Fibroblast of lung (primary cell): ENCODE measurements around the gene ANKS1B. TPM values are rescaled to one million over a fixed set of nuclear protein-coding genes. Genes with fewer than 3 reads are reported as not detected.
A peak's percentile ranks its signal among the peaks of the same experiment; 100 is the strongest.

Source experiments
- DNase-seq, 2 donors: peaks; one replicate each; pipeline versions ENCODE4 v3.0.0 to v3.0.0-alpha.2; 2010; ENCODE audit warnings: low read depth in 2 of 2
- H2AFZ ChIP-seq: 2 replicates; pipeline ENCODE4 v1.5.1; 2012; ENCODE audit warnings: low read length, control low read depth, inconsistent platforms
- H3K27ac ChIP-seq: 2 replicates; pipeline ENCODE4 v1.5.1; 2011; ENCODE audit warnings: low read length, control low read depth; ENCODE audit not compliant: insufficient read depth
- H3K27me3 ChIP-seq: 2 replicates; pipeline ENCODE4 v1.5.1; 2011; ENCODE audit warnings: mild to moderate bottlenecking, low read length; ENCODE audit not compliant: control insufficient read depth, insufficient read depth
- H3K36me3 ChIP-seq: 2 replicates; pipeline ENCODE4 v1.5.1; 2011; ENCODE audit warnings: low read length; ENCODE audit not compliant: control insufficient read depth, insufficient read depth
- H3K4me1 ChIP-seq: 2 replicates; pipeline ENCODE4 v1.5.1; 2011; ENCODE audit warnings: low read length; ENCODE audit not compliant: control insufficient read depth, insufficient read depth; ENCODE audit errors: extremely low read depth
- H3K4me2 ChIP-seq: 2 replicates; pipeline ENCODE4 v1.5.1; 2011; ENCODE audit warnings: low read length, control low read depth; ENCODE audit not compliant: insufficient read depth; ENCODE audit errors: extremely low read depth
- H3K4me3 ChIP-seq, 4 experiments: fragments of 200-600 bp in 1 of 4; sonication (generic) in 1 of 4; replicated peaks in 1 of 4; 2 replicates each; pipeline ENCODE4 v1.5.1; 2011 to 2016; ENCODE audit warnings: low read length in 4 of 4, low read depth in 3 of 4, mild to moderate bottlenecking in 3 of 4, control low read depth in 2 of 4, inconsistent platforms in 1 of 4, mixed read lengths in 1 of 4; ENCODE audit not compliant: insufficient read depth in 1 of 4; ENCODE audit errors: control extremely low read depth in 1 of 4
- H3K79me2 ChIP-seq: 2 replicates; pipeline ENCODE4 v1.5.1; 2012; ENCODE audit warnings: mild to moderate bottlenecking, low read length, inconsistent platforms; ENCODE audit not compliant: control insufficient read depth, insufficient read depth
- H3K9ac ChIP-seq: 2 replicates; pipeline ENCODE4 v1.5.1; 2011; ENCODE audit warnings: mild to moderate bottlenecking, low read length, control low read depth; ENCODE audit not compliant: insufficient read depth
- H3K9me3 ChIP-seq: 2 replicates; pipeline ENCODE4 v1.5.1; 2012; ENCODE audit warnings: low read depth, low read length; ENCODE audit not compliant: control insufficient read depth, insufficient read depth
- H4K20me1 ChIP-seq: 2 replicates; pipeline ENCODE4 v1.5.1; 2011; ENCODE audit warnings: low read length; ENCODE audit not compliant: control insufficient read depth, insufficient read depth; ENCODE audit errors: extremely low read depth
- EZH2 ChIP-seq: IDR thresholded peaks from 2 replicates; pipeline ENCODE4 v1.5.1; 2012; ENCODE audit warnings: low read length, control low read depth, mild to moderate bottlenecking; ENCODE audit errors: missing control alignments
- polyA plus RNA-seq, 2 donors: library from polyadenylated mRNA; depleted of rRNA in 1 of 2; stranded (reverse) in 1 of 2; unstranded in 1 of 2; fragments of >200 nt; gene quantifications; 2 replicates each; pipeline ENCODE4 v1.2.1, GENCODE V29; 2011 to 2012; ENCODE audit warnings: missing spikeins in 1 of 2
- total RNA-seq: library from RNA; depleted of rRNA; stranded (reverse); fragments of >200 nt; gene quantifications from 2 replicates; pipeline ENCODE4 v1.2.1, GENCODE V29; 2014
- TF ChIP-seq, protein P1 (sequence below), 2 donors: IDR thresholded peaks in 1 of 2; conservative IDR thresholded peaks in 1 of 2; 1 replicate in 1 of 2; 2 replicates in 1 of 2; pipeline ENCODE4 v1.5.1; 2011 to 2012; ENCODE audit warnings: low read length in 2 of 2, control low read depth in 1 of 2, inconsistent platforms in 1 of 2, low read depth in 1 of 2, mild to moderate bottlenecking in 1 of 2

Gene ANKS1B
- total and polyA plus RNA-seq, 2 donors (not counting 1 experiment from before 2014, with no cell fraction given), result 0.11 to 0.83 TPM

DNA sequence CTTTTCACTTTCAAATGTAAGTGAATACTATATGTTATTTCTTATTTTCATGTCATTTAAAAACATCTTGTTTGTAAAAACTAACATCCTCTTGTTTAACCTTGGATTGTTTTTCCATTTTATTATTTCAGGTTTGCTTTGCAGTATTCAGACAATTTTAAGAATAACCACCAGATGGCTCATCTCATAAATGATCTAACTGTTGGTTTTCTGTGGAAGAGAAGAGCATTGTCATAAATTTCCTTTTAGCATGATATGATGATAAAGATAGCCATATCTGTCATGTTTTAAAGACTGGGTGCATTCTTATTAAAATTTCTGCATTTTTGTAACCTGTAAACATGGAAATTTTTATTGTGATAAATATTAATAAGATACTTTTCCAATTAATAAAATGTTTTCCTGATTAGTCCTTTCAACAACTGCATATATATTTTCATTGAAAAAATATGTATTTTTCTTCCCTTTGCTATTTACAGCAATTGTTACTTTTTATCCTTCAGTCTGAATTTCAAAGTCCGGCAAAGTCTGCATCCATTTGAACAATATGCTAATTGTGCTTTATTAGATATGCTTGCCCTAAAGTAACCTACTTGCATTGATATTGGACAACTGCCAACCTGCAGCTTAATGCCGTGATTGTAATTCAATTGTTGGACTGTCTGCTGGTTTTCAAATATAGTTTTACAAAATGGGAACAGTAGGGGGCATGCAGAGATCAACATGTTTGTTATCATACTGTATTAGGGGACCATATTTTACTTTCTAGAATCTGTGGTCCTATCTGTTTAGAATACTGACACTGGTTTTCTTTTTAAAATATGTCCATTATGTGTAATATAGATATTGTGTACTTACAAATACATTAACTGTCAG, 173.8 kb downstream of the ANKS1B start:
- Histone ChIP-seq H3K79me2 (no peaks in the 10 kb centered on the region), H3K4me1 (no peaks in the 10 kb centered on the region), H3K9me3 (no peaks in the 10 kb centered on the region), H3K27ac (no peak overlapping the region), H3K36me3 (no peaks in the 10 kb centered on the region), H3K4me3 (no peak overlapping the region), H3K4me2 (no peak overlapping the region), H3K9ac (no peak overlapping the region), H3K27me3 (no peaks in the 10 kb centered on the region), H2AFZ (no peak overlapping the region), H4K20me1 (no peaks in the 10 kb centered on the region)
- DNase-seq, result peak; percentile 29 to 41
- no peak for TF ChIP-seq EZH2
- TF ChIP-seq, protein P1, sequence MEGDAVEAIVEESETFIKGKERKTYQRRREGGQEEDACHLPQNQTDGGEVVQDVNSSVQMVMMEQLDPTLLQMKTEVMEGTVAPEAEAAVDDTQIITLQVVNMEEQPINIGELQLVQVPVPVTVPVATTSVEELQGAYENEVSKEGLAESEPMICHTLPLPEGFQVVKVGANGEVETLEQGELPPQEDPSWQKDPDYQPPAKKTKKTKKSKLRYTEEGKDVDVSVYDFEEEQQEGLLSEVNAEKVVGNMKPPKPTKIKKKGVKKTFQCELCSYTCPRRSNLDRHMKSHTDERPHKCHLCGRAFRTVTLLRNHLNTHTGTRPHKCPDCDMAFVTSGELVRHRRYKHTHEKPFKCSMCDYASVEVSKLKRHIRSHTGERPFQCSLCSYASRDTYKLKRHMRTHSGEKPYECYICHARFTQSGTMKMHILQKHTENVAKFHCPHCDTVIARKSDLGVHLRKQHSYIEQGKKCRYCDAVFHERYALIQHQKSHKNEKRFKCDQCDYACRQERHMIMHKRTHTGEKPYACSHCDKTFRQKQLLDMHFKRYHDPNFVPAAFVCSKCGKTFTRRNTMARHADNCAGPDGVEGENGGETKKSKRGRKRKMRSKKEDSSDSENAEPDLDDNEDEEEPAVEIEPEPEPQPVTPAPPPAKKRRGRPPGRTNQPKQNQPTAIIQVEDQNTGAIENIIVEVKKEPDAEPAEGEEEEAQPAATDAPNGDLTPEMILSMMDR (conservative IDR thresholded peaks at IDR 0.05 in 1 of 2, IDR thresholded peaks at IDR 0.05 in 1 of 2; ENCODE audit: low read depth in 1 of 2, low read length in 2 of 2), result peak in 1 of 2 donors; percentile 43

- H2AFZ ChIP-seq, result no peak overlapping the region
- no peaks in the 10 kb centered on the region for H4K20me1 ChIP-seq
- no peaks in the 10 kb centered on the region for H3K4me1 ChIP-seq
- no peak for DNase-seq
- no peak overlapping the region for H3K9ac ChIP-seq
- no peaks in the 10 kb centered on the region for H3K27me3 ChIP-seq
- no peak overlapping the region for H3K27ac ChIP-seq
- H3K4me3 ChIP-seq, result no peak overlapping the region
- H3K36me3 ChIP-seq, result no peaks in the 10 kb centered on the region
- H3K9me3 ChIP-seq, result no peaks in the 10 kb centered on the region
- TF ChIP-seq EZH2, result no peak
- TF ChIP-seq, protein P1 (conservative IDR thresholded peaks at IDR 0.05 in 1 of 2, IDR thresholded peaks at IDR 0.05 in 1 of 2; ENCODE audit: low read depth in 1 of 2, low read length in 2 of 2), result no peak
- H3K4me2 ChIP-seq, result no peak overlapping the region
- no peaks in the 10 kb centered on the region for H3K79me2 ChIP-seq
Observed at GRCh38 chr12:99809909-99810308, 174.8 kb downstream of the ANKS1B start.

DNA sequence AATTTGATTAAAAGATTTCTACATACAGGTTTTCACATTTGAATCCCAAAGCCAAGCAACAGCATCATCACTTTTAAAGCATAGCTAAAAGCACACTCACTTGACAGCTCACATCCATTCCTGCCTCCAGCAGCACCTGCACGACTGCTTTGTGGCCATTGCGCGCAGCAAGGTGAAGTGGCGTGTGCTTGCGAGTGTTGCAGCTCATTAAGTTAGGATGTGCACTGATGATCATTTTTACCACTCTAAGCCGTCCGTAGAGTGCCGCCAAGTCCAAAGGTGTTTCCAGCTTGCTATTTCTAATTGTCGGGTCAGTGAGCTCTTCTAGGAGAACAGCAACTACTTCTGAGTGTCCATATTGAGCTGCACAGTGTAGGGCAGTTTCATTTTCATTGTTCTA, 178.4 kb downstream of the ANKS1B start:
- no peak overlapping the region for H3K4me3 ChIP-seq
- no peaks in the 10 kb centered on the region for H3K9me3 ChIP-seq
- no peak overlapping the region for H2AFZ ChIP-seq
- no peak for DNase-seq
- H3K79me2 ChIP-seq, result no peaks in the 10 kb centered on the region
- no peak overlapping the region for H3K27ac ChIP-seq
- H3K4me2 ChIP-seq, result no peak overlapping the region
- H3K36me3 ChIP-seq, result no peaks in the 10 kb centered on the region
- no peaks in the 10 kb centered on the region for H3K27me3 ChIP-seq
- no peak overlapping the region for H3K9ac ChIP-seq
- no peak for TF ChIP-seq EZH2
- TF ChIP-seq, protein P1 (conservative IDR thresholded peaks at IDR 0.05 in 1 of 2, IDR thresholded peaks at IDR 0.05 in 1 of 2; ENCODE audit: low read depth in 1 of 2, low read length in 2 of 2), result no peak
- no peaks in the 10 kb centered on the region for H3K4me1 ChIP-seq
- H4K20me1 ChIP-seq, result no peaks in the 10 kb centered on the region
